Muscle layer of duodenum (tissue), 2 donors: ENCODE measurements around the gene SPATA21.
A peak's percentile ranks its signal among the peaks of the same experiment; 100 is the strongest.

Source experiments
- H3K27ac ChIP-seq: one replicate; pipeline ENCODE4 v1.7.0; 2013; ENCODE audit warnings: mild to moderate bottlenecking, low read length
- H3K27me3 ChIP-seq: one replicate; pipeline ENCODE4 v1.7.0; 2013; ENCODE audit warnings: low read depth, mild to moderate bottlenecking, control low read depth, low read length
- H3K36me3 ChIP-seq, 2 donors: one replicate each; pipeline ENCODE4 v1.7.0; 2013; ENCODE audit warnings: low read length in 2 of 2, control low read depth in 1 of 2, mild to moderate bottlenecking in 1 of 2; ENCODE audit not compliant: insufficient read depth in 2 of 2, control insufficient read depth in 1 of 2
- H3K4me1 ChIP-seq, 2 donors: one replicate each; pipeline ENCODE4 v1.7.0; 2013; ENCODE audit warnings: low read length in 2 of 2, mild to moderate bottlenecking in 2 of 2, control low read depth in 1 of 2, moderate library complexity in 1 of 2; ENCODE audit not compliant: insufficient read depth in 2 of 2, control insufficient read depth in 1 of 2
- H3K4me3 ChIP-seq, 2 donors: one replicate each; pipeline ENCODE4 v1.7.0; 2013; ENCODE audit warnings: low read length in 2 of 2, low read depth in 1 of 2, mild to moderate bottlenecking in 1 of 2
- H3K9me3 ChIP-seq, 2 donors: one replicate each; pipeline ENCODE4 v1.7.0; 2013; ENCODE audit warnings: low read length in 2 of 2, control low read depth in 1 of 2, mild to moderate bottlenecking in 1 of 2; ENCODE audit not compliant: control insufficient read depth in 1 of 2
- donor health status: healthy.

Gene SPATA21

DNA sequence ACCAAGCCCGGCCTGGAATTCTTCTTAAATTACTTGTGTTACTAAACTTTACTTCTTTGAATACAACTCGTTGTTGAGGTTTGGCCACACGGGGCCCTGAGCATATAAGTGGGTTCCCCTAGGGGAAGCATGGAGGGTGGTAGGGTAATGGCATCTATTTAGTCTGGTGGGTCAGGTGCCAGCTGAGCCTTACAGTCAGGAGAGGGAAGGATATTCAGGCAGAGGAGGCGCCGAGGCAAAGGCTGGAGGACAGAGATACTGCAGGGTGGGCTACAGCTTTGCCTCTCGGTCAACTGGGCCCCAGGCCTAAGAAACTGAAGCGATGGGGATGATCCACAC is 2.9 kb upstream of the SPATA21 start:
- Histone ChIP-seq H3K36me3 (peaks cover 2 to 10% of the 10 kb centered on the region in 2 donors), H3K4me1 (peaks cover 6 to 32% of the 10 kb centered on the region in 2 donors), H3K27me3 (no peaks in the 10 kb centered on the region), H3K27ac (no peak overlapping the region), H3K4me3 (peak overlapping the region; percentile 94 to 99), H3K9me3 (no peaks in the 10 kb centered on the region)

- H3K9me3 ChIP-seq, result no peaks in the 10 kb centered on the region
- no peaks in the 10 kb centered on the region for H3K27me3 ChIP-seq
- peaks cover 6 to 29% of the 10 kb centered on the region in 2 donors for H3K4me1 ChIP-seq
- no peak overlapping the region for H3K4me3 ChIP-seq
- peaks cover 0 to 5% of the 10 kb centered on the region in 2 donors for H3K36me3 ChIP-seq
- H3K27ac ChIP-seq, result no peak overlapping the region
Observed at GRCh38 chr1:16438924-16439323, 1.7 kb upstream of the SPATA21 start.

DNA sequence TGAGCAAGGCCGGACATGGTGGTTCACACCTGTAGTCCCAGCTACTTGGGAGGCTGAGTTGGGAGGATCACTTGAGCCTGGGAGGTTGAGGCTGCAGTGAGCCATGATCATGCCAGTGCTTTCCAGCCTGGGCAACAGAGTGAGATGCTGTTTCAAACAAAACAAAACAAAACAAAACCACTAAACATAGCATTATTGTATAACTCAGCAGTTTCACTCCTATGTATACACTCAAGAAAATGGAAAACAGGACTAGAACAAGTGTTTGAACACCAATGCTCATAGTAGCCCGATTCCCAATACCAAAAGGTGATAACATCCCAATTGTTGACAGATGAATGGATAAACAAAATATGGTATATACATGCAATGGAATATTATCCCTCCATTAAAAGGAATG is 1.3 kb upstream of the SPATA21 start:
- Histone ChIP-seq H3K4me1 (peaks cover 6 to 25% of the 10 kb centered on the region in 2 donors), H3K27me3 (no peaks in the 10 kb centered on the region), H3K27ac (no peak overlapping the region), H3K36me3 (peaks cover 0 to 1% of the 10 kb centered on the region in 2 donors), H3K9me3 (no peaks in the 10 kb centered on the region), H3K4me3 (no peak overlapping the region)

- no peaks in the 10 kb centered on the region for H3K4me1 ChIP-seq
- H3K9me3 ChIP-seq, result no peaks in the 10 kb centered on the region
- no peaks in the 10 kb centered on the region for H3K27me3 ChIP-seq
- H3K27ac ChIP-seq, result no peak overlapping the region
- no peaks in the 10 kb centered on the region for H3K36me3 ChIP-seq
- H3K4me3 ChIP-seq, result no peak overlapping the region
Observed at GRCh38 chr1:16434501-16434900, 2.7 kb downstream of the SPATA21 start.

GRCh38 chr1:16434007-16434406 is 3.2 kb downstream of the SPATA21 start:
- no peaks in the 10 kb centered on the region for H3K27me3 ChIP-seq
- H3K4me3 ChIP-seq, result no peak overlapping the region
- no peak overlapping the region for H3K27ac ChIP-seq
- H3K9me3 ChIP-seq, result no peaks in the 10 kb centered on the region
- no peaks in the 10 kb centered on the region for H3K4me1 ChIP-seq
- H3K36me3 ChIP-seq, result no peaks in the 10 kb centered on the region

- Histone ChIP-seq H3K27ac (no peak overlapping the region), H3K9me3 (no peaks in the 10 kb centered on the region), H3K4me3 (no peak overlapping the region), H3K36me3 (no peaks in the 10 kb centered on the region), H3K4me1 (no peaks in the 10 kb centered on the region), H3K27me3 (no peaks in the 10 kb centered on the region)
Observed at GRCh38 chr1:16433030-16433429, 4.2 kb downstream of the SPATA21 start.

DNA sequence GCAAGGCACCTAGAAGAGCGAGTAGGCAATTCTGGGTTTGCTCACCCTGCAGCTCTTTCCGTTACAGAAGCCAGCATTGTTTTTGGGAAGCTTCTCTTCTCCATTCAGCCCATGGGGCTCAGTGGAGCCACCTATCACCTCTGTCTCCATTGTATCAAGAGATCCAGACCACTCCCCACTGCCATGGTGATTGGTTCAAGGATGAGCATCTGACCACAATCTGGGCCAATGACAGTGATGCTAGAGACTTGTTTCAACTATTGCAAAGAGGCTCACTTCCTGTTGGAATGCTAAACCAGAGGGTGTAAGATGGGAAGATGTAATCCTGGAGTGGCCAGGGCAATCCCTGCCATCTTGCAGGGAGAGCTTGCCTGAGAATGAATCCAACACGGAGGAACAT is 6.6 kb downstream of the SPATA21 start:
- Histone ChIP-seq H3K27ac (no peak overlapping the region), H3K9me3 (no peaks in the 10 kb centered on the region), H3K36me3 (no peaks in the 10 kb centered on the region), H3K27me3 (no peaks in the 10 kb centered on the region), H3K4me1 (no peaks in the 10 kb centered on the region), H3K4me3 (no peak overlapping the region)

DNA sequence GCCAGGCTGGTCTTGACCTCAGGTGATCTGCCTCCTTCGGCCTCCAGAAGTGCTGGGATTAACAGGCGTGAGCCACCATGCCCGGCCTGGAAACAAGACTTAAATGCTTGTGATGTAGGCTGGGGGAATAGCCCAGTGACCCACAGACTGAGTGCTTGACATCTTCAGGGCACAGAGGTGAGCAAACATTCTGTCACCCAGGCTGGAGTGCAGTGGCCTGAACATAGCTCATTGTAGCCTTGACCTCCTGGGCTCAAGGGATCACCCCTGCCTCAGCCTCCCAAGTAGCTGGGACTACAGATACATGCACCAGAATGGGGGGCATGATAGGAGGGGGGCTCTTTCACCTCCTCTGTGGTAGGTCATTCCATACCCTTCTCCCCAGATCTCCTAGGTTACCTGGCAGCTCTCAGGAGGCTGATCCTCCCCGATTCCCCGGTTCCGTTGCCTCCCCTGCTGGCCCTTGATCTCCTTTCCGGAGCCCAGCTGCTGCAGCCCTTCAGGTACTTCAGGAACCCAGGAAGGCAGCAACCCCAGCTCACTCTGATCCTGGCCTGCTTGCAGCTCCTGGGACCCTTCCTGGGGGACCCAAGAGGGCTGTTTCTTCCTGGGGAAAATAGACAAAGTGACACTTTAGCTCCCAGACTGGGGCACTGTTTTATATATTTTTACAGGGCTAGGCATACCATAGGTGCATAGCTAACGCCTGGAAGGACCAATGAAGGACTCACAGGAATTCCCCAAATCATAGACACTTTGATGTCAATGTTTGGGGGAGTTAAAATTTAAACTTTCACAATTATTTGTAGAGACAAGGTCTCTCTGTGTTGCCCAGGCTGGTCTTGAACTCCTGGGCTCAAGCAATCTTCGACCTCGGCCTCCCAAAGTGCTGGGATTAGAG is 11.8 kb downstream of the SPATA21 start:
- Histone ChIP-seq H3K27me3 (no peaks in the 10 kb centered on the region), H3K27ac (no peak overlapping the region), H3K9me3 (no peaks in the 10 kb centered on the region), H3K4me3 (no peak overlapping the region), H3K4me1 (no peaks in the 10 kb centered on the region), H3K36me3 (no peaks in the 10 kb centered on the region)

DNA sequence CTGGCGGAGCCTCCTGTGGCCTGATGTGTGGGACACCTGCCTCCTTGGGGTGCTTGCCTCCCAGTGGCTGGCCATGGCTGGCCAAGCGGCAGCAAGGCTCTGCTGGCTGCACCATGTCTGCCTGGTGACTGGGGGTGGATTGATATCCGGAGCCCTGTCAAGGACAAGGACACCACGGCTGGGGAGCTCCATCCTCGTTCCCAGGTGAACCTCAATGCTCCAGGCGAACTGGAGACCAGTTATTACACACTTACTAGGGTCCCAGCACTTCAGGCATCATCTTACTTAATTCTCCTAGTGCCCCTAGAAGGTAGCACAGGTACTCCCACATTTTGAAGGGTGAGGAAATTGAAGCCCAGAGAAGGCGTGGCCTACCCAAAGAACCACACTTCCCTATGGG is 15.2 kb downstream of the SPATA21 start:
- Histone ChIP-seq H3K27me3 (no peaks in the 10 kb centered on the region), H3K4me3 (no peak overlapping the region), H3K36me3 (no peaks in the 10 kb centered on the region)

GRCh38 chr1:16421201-16421600 is 16.0 kb downstream of the SPATA21 start:
- Histone ChIP-seq H3K27me3 (no peaks in the 10 kb centered on the region), H3K27ac (no peak overlapping the region), H3K4me1 (no peaks in the 10 kb centered on the region), H3K4me3 (no peak overlapping the region), H3K36me3 (no peaks in the 10 kb centered on the region), H3K9me3 (no peaks in the 10 kb centered on the region)

More for the DNA sequence above, 15.2 kb downstream of the SPATA21 start:
- H3K9me3 ChIP-seq, result no peaks in the 10 kb centered on the region
- no peaks in the 10 kb centered on the region for H3K4me1 ChIP-seq
- H3K27ac ChIP-seq, result no peak overlapping the region

DNA sequence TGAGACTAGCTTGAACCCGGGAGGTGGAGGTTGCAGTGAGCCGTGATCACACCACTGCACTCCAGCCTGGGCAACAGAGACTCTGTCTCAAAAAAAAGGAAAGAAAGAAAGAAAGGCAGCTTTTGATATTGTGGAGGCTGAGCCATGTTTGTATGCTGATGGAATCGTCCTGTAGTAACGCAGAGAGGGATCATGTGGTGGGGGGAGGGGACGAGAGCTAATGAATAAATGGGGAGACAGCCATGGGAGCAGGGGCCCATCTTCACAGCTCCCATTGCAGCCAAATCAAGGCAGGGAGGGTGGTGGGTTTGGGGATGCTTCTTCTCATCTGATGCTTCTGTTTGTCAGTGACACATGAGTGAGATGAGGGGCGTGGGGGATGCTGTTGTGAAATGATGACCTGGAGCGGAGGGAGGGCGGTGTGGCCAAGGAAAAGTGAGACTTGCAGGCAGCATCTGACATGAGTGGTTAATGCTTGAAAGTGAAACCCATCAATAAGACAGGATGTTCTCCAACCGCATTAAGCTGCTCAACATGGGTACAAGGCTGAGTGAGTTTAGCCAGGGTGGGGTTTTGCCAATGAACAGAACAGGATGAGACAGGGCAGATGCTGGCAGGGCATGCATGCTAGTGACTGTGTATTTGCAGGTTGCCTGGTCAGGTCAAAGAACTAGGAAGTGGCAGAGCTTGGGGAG is 16.7 kb downstream of the SPATA21 start:
- Histone ChIP-seq H3K4me1 (no peaks in the 10 kb centered on the region), H3K27me3 (no peaks in the 10 kb centered on the region), H3K9me3 (no peaks in the 10 kb centered on the region), H3K27ac (no peak overlapping the region), H3K4me3 (no peak overlapping the region), H3K36me3 (no peaks in the 10 kb centered on the region)
